Mammary epithelial cell (primary cell): ENCODE results near the gene MORN1.

Experiments
- EZH2 ChIP-seq: IDR thresholded peaks from 2 replicates; pipeline ENCODE4 v1.6.1; 2012; ENCODE audit warnings: low read length, inconsistent platforms, borderline replicate concordance
- TF ChIP-seq, protein P1 (sequence below), 2 donors: IDR thresholded peaks in 1 of 2; conservative IDR thresholded peaks in 1 of 2; 2 replicates each; pipeline ENCODE4 v1.5.1; 2011 to 2012; ENCODE audit warnings: inconsistent platforms in 2 of 2, low read length in 2 of 2, mild to moderate bottlenecking in 2 of 2, control low read depth in 1 of 2, low read depth in 1 of 2; ENCODE audit not compliant: insufficient read depth in 1 of 2; ENCODE audit errors: extremely low read depth in 1 of 2

DNA sequence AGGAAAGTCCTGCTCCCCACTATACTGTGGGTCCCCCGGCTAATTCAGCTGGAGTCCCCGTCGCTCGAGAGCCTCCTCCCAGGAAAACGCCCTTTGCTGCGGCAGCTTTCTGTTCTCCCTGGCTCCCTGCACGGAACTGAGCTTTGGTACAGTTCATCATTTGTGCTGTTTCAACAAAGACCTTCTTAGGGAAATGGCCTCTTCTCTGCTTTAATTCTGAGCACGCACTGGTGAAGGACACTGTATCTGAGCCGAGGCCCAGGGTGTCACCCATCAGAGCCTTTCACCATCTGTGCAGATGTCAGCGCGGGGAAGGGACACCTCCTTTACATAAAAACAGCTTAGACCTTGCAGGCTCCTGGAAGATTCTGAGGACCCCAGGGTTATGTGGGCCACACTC, 34.5 kb upstream of the MORN1 start:
- no peak for TF ChIP-seq EZH2
- TF ChIP-seq, protein P1, sequence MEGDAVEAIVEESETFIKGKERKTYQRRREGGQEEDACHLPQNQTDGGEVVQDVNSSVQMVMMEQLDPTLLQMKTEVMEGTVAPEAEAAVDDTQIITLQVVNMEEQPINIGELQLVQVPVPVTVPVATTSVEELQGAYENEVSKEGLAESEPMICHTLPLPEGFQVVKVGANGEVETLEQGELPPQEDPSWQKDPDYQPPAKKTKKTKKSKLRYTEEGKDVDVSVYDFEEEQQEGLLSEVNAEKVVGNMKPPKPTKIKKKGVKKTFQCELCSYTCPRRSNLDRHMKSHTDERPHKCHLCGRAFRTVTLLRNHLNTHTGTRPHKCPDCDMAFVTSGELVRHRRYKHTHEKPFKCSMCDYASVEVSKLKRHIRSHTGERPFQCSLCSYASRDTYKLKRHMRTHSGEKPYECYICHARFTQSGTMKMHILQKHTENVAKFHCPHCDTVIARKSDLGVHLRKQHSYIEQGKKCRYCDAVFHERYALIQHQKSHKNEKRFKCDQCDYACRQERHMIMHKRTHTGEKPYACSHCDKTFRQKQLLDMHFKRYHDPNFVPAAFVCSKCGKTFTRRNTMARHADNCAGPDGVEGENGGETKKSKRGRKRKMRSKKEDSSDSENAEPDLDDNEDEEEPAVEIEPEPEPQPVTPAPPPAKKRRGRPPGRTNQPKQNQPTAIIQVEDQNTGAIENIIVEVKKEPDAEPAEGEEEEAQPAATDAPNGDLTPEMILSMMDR (conservative IDR thresholded peaks at IDR 0.05 in 1 of 2, IDR thresholded peaks at IDR 0.05 in 1 of 2; ENCODE audit: extremely low read depth in 1 of 2, insufficient read depth in 1 of 2, low read depth in 1 of 2, low read length in 2 of 2) = no peak
